CD4-positive, alpha-beta T cell (primary cell): Measurements from ENCODE around the gene PSMA7. TPM values are rescaled to one million over a fixed set of nuclear protein-coding genes. Genes with fewer than 3 reads are reported as not detected.

Experiments used
- ATAC-seq: fragments of 200-7000 bp; cut with Tn5 transposase; one replicate; pipeline ENCODE4 v1.10.0; 2022; ENCODE audit warnings: mild to moderate bottlenecking; ENCODE audit not compliant: poor library complexity
- CTCF ChIA-PET: fragments of 350-600 bp; sonication (Branson Sonifier 250); formaldehyde crosslinking; loops from one replicate; lab custom pipeline; 2021; ENCODE audit warnings: antibody characterized with exemption, inconsistent platforms; lab: Charles Lee
- POLR2A ChIA-PET: fragments of 350-600 bp; sonication (Branson Sonifier 250); formaldehyde crosslinking; loops from one replicate; lab custom pipeline; 2021; ENCODE audit warnings: antibody characterized with exemption, inconsistent platforms; lab: Charles Lee
- DNase-seq, 14 experiments: peaks; one replicate each; pipeline ENCODE4 v3.0.0-alpha.2; 2013 to 2020; ENCODE audit warnings: mixed read lengths in 2 of 14
- H3K27ac ChIP-seq, 2 donors: one replicate each; pipeline versions ENCODE4 v1.5.1 to v1.7.0; 2013; ENCODE audit warnings: low read length in 2 of 2, low read depth in 1 of 2, mild to moderate bottlenecking in 1 of 2
- H3K27me3 ChIP-seq, 2 experiments: 1 replicate in 1 of 2; 2 replicates in 1 of 2; pipeline versions ENCODE4 v1.6.1 to v1.7.0; 2013; ENCODE audit warnings: low read length in 2 of 2, control low read depth in 1 of 2, mild to moderate bottlenecking in 1 of 2, moderate library complexity in 1 of 2; ENCODE audit not compliant: insufficient read depth in 2 of 2, control insufficient read depth in 1 of 2
- H3K36me3 ChIP-seq: one replicate; pipeline ENCODE4 v1.6.1; 2013; ENCODE audit warnings: low read length, control low read depth; ENCODE audit not compliant: insufficient read depth
- H3K4me1 ChIP-seq: one replicate; pipeline ENCODE4 v1.6.1; 2013; ENCODE audit warnings: low read length, control low read depth; ENCODE audit not compliant: insufficient read depth
- H3K4me3 ChIP-seq: one replicate; pipeline ENCODE4 v1.5.1; 2013; ENCODE audit warnings: mild to moderate bottlenecking, low read length, moderate library complexity
- H3K9me3 ChIP-seq, 2 experiments: 1 replicate in 1 of 2; 2 replicates in 1 of 2; pipeline versions ENCODE4 v1.6.1 to v1.7.0; 2013; ENCODE audit warnings: low read length in 2 of 2, mild to moderate bottlenecking in 2 of 2, control low read depth in 1 of 2, moderate library complexity in 1 of 2; ENCODE audit not compliant: control insufficient read depth in 1 of 2, insufficient read depth in 1 of 2
- H3K27ac Mint-ChIP-seq: one replicate; pipeline ENCODE4 v1.8.0; 2020; ENCODE audit warnings: mixed read lengths
- H3K27me3 Mint-ChIP-seq: one replicate; pipeline ENCODE4 v1.8.0; 2021; ENCODE audit warnings: mixed read lengths
- H3K36me3 Mint-ChIP-seq: one replicate; pipeline ENCODE4 v1.8.0; 2021; ENCODE audit warnings: low read depth, mixed read lengths
- H3K4me1 Mint-ChIP-seq: one replicate; pipeline ENCODE4 v1.8.0; 2021; ENCODE audit warnings: low read depth, mixed read lengths
- H3K4me3 Mint-ChIP-seq: one replicate; pipeline ENCODE4 v1.8.0; 2020; ENCODE audit warnings: mild to moderate bottlenecking, mixed read lengths
- H3K9me3 Mint-ChIP-seq: one replicate; pipeline ENCODE4 v1.8.0; 2020; ENCODE audit warnings: mixed read lengths
- intact Hi-C, 2 experiments: fragments of 100-400 bp; cut with DNase I in 1 of 2; cut with micrococcal nuclease in 1 of 2; formaldehyde crosslinking; loops; one replicate each; pipeline versions ENCODE4 v1.15.1 to v1.9.0; 2023 to 2025; cut with DNase I, micrococcal nuclease
- total RNA-seq, 174 experiments: library from RNA in 2 of 174; stranded (reverse) in 2 of 174; gene quantifications; one replicate each; pipeline ENCODE4 v1.2.3 and lab custom pipeline; 2021 to 2026
- TF ChIP-seq, protein P1 (sequence below): fragments of 200-600 bp; IDR thresholded peaks from one replicate; pipeline ENCODE4 v1.8.0; 2022; ENCODE audit warnings: antibody characterized with exemption, mild to moderate bottlenecking

The PSMA7 gene
- total RNA-seq, 2 experiments from 2014 or later, result 150 to 158 TPM

DNA sequence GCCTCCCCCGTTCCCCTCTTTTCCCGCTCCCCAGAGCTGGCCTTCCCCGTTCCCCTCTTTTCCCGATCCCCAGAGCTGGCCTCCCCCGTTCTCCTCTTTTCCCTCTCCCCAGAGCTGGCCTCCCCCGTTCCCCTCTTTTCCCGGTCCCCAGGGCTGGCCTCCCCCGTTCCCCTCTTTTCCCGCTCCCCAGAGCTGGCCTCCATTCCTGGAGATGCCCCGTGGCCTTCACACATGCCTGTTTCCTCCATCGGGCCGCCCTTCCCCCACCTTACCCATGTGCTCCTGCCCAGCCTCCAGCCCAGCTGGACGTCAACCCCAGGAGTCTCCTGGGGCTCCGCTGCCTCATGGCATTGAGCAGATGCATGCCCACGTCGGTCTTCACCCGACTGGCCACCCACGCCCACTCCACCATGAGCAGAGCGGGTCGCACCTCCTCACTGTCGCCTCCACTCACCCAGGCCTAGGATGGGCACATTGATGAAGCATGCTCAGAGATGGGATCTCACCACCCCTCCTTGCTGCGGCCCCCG lies 8.7 kb upstream of the PSMA7 start:
- Mint-ChIP-seq H3K36me3 (peaks cover 24% of the 10 kb centered on the region), H3K4me1 (peaks cover 30% of the 10 kb centered on the region)
- POLR2A ChIA-PET, result no interaction called here

GRCh38 chr20:62151225-62151624 lies 8.0 kb upstream of the PSMA7 start:
- no peaks in the 10 kb centered on the region for H3K27me3 Mint-ChIP-seq

More for the DNA sequence above, 8.7 kb upstream of the PSMA7 start:
- TF ChIP-seq, protein P1, sequence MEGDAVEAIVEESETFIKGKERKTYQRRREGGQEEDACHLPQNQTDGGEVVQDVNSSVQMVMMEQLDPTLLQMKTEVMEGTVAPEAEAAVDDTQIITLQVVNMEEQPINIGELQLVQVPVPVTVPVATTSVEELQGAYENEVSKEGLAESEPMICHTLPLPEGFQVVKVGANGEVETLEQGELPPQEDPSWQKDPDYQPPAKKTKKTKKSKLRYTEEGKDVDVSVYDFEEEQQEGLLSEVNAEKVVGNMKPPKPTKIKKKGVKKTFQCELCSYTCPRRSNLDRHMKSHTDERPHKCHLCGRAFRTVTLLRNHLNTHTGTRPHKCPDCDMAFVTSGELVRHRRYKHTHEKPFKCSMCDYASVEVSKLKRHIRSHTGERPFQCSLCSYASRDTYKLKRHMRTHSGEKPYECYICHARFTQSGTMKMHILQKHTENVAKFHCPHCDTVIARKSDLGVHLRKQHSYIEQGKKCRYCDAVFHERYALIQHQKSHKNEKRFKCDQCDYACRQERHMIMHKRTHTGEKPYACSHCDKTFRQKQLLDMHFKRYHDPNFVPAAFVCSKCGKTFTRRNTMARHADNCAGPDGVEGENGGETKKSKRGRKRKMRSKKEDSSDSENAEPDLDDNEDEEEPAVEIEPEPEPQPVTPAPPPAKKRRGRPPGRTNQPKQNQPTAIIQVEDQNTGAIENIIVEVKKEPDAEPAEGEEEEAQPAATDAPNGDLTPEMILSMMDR, result no peak
- Histone ChIP-seq H3K4me1 (peaks cover 16% of the 10 kb centered on the region), H3K9me3 (peaks cover 0 to 20% of the 10 kb centered on the region in 2 experiments), H3K27ac (no peak overlapping the region), H3K36me3 (peaks cover 23% of the 10 kb centered on the region), H3K4me3 (no peak overlapping the region), H3K27me3 (no peaks in the 10 kb centered on the region)
- DNase-seq, result no peak
- H3K4me3 Mint-ChIP-seq, result no peak overlapping the region
- no peaks in the 10 kb centered on the region for H3K27me3 Mint-ChIP-seq
- CTCF ChIA-PET, result no interaction called here
- H3K9me3 Mint-ChIP-seq, result no peaks in the 10 kb centered on the region
- intact Hi-C loops, result no loop called here
- ATAC-seq, result no peak
- no peak overlapping the region for H3K27ac Mint-ChIP-seq

GRCh38 chr20:62150310-62150575 lies 7.0 kb upstream of the PSMA7 start:
- no peaks in the 10 kb centered on the region for H3K9me3 Mint-ChIP-seq
- DNase-seq (no peak), ATAC-seq (no peak)
- no peak overlapping the region for H3K4me3 Mint-ChIP-seq
- Histone ChIP-seq H3K36me3 (peaks cover 16% of the 10 kb centered on the region), H3K27ac (no peak overlapping the region), H3K9me3 (peaks cover 0 to 20% of the 10 kb centered on the region in 2 experiments), H3K27me3 (no peaks in the 10 kb centered on the region), H3K4me3 (no peak overlapping the region), H3K4me1 (peaks cover 22% of the 10 kb centered on the region)
- intact Hi-C loops, result no loop called here
- H3K4me1 Mint-ChIP-seq, result peaks cover 36% of the 10 kb centered on the region
- no peaks in the 10 kb centered on the region for H3K27me3 Mint-ChIP-seq
- TF ChIP-seq, protein P1, result no peak
- no peak overlapping the region for H3K27ac Mint-ChIP-seq
- peaks cover 24% of the 10 kb centered on the region for H3K36me3 Mint-ChIP-seq
- ChIA-PET CTCF (no interaction called here), POLR2A (interaction anchor here (1.0 kb wide), 1 partner anchor 84 kb away, joined by 3 read pairs; no protein-coding TSS in a partner anchor)

More at GRCh38 chr20:62151225-62151624, 8.0 kb upstream of the PSMA7 start:
- ATAC-seq (no peak), DNase-seq (no peak)
- Histone ChIP-seq H3K36me3 (peaks cover 21% of the 10 kb centered on the region), H3K4me3 (no peak overlapping the region), H3K27ac (no peak overlapping the region), H3K9me3 (peaks cover 0 to 20% of the 10 kb centered on the region in 2 experiments), H3K4me1 (peaks cover 14% of the 10 kb centered on the region), H3K27me3 (no peaks in the 10 kb centered on the region)
- ChIA-PET POLR2A (no interaction called here), CTCF (no interaction called here)
- TF ChIP-seq, protein P1, result no peak
- no peak overlapping the region for H3K4me3 Mint-ChIP-seq
- intact Hi-C loops, result no loop called here
- H3K4me1 Mint-ChIP-seq, result peaks cover 31% of the 10 kb centered on the region
- H3K27ac Mint-ChIP-seq, result no peak overlapping the region
- H3K36me3 Mint-ChIP-seq, result peaks cover 24% of the 10 kb centered on the region
- H3K9me3 Mint-ChIP-seq, result no peaks in the 10 kb centered on the region
